K562 (cell line): ENCODE results near the gene LYPLA2. TPM values are rescaled to one million over a fixed set of nuclear protein-coding genes. Genes with fewer than 3 reads are reported as not detected.

ENCODE experiments used
- BRCA1 ChIP-seq, 2 experiments: fragments of 450-650 bp in 1 of 2; sonication (generic) in 1 of 2; formaldehyde crosslinking in 1 of 2; IDR thresholded peaks; 2 replicates each; pipeline versions ENCODE4 v1.5.0 to v1.6.1; 2017 to 2020; ENCODE audit warnings: mild to moderate bottlenecking in 1 of 2, missing genetic modification reagents in 1 of 2
- DEAF1 ChIP-seq: fragments of 450-650 bp; formaldehyde crosslinking; IDR thresholded peaks from 2 replicates; pipeline ENCODE4 v1.4.0; 2020; ENCODE audit warnings: mild to moderate bottlenecking, moderate library complexity
- HIVEP1 ChIP-seq: fragments of 250-450 bp; sonication (Bioruptor Pico); IDR thresholded peaks from 2 replicates; pipeline ENCODE4 v1.4.0; 2020; ENCODE audit warnings: mild to moderate bottlenecking
- HMG20A ChIP-seq: fragments of 450-650 bp; formaldehyde crosslinking; conservative IDR thresholded peaks from 2 replicates; pipeline ENCODE4 v1.4.0; 2020; ENCODE audit warnings: mild to moderate bottlenecking, mixed read lengths
- KAT8 ChIP-seq: fragments of 450-650 bp; IDR thresholded peaks from 2 replicates; pipeline ENCODE4 v1.6.1; 2016; ENCODE audit warnings: low read depth, mild to moderate bottlenecking
- KHSRP ChIP-seq: fragments of 450-650 bp; IDR thresholded peaks from 2 replicates; pipeline ENCODE4 v1.6.1; 2017
- LARP7 ChIP-seq: fragments of 450-650 bp; IDR thresholded peaks from 2 replicates; pipeline ENCODE4 v1.6.1; 2016
- NR4A1 ChIP-seq, 2 experiments: fragments of 250-450 bp in 1 of 2; fragments of 450-650 bp in 1 of 2; sonication (Bioruptor Pico) in 1 of 2; IDR thresholded peaks; 2 replicates each; pipeline versions ENCODE4 v1.4.0 to v1.6.1; 2016 to 2020; ENCODE audit warnings: mild to moderate bottlenecking in 2 of 2, missing compliant biosample characterization in 1 of 2, missing genetic modification characterization in 1 of 2, moderate library complexity in 1 of 2
- POLR2AphosphoS5 ChIP-seq: IDR thresholded peaks from 2 replicates; pipeline ENCODE4 v1.6.1; 2011; ENCODE audit warnings: mild to moderate bottlenecking, low read depth, low read length, moderate library complexity; ENCODE audit not compliant: control insufficient read depth, insufficient read depth
- PRMT5 ChIP-seq: sonication (generic); formaldehyde crosslinking; IDR thresholded peaks from 2 replicates; pipeline ENCODE4 v1.5.0; 2020; ENCODE audit warnings: missing genetic modification reagents
- RBM34 ChIP-seq: fragments of 200-400 bp; formaldehyde crosslinking; IDR thresholded peaks from 2 replicates; pipeline ENCODE4 v1.6.1; 2018; ENCODE audit warnings: low read length, borderline replicate concordance; ENCODE audit not compliant: insufficient read depth
- RCOR1 ChIP-seq, 2 experiments: IDR thresholded peaks; 2 replicates each; pipeline ENCODE4 v1.6.1; 2012; ENCODE audit warnings: low read depth in 2 of 2, low read length in 2 of 2, borderline replicate concordance in 1 of 2, improper control_type of control experiment in 1 of 2
- RFX5 ChIP-seq: IDR thresholded peaks from 2 replicates; pipeline ENCODE4 v1.6.1; 2011; ENCODE audit warnings: low read depth, mild to moderate bottlenecking, improper control_type of control experiment, low read length
- SP2 ChIP-seq: IDR thresholded peaks from 2 replicates; pipeline ENCODE4 v1.6.1; 2011; ENCODE audit warnings: mild to moderate bottlenecking, low read depth, low read length, moderate library complexity; ENCODE audit not compliant: poor library complexity, severe bottlenecking; ENCODE audit errors: extremely low read depth
- ZBTB5 ChIP-seq: fragments of 450-650 bp; IDR thresholded peaks from 2 replicates; pipeline ENCODE4 v1.6.1; 2017; ENCODE audit warnings: antibody characterized with exemption
- ZNF224 ChIP-seq: sonication (generic); formaldehyde crosslinking; IDR thresholded peaks from 2 replicates; pipeline ENCODE4 v1.8.0; 2022; ENCODE audit warnings: mild to moderate bottlenecking, missing genetic modification reagents
- ZNF24 ChIP-seq: fragments of 450-650 bp; IDR thresholded peaks from 2 replicates; pipeline ENCODE4 v1.6.1; 2016
- ZNF76 ChIP-seq: fragments of 250-450 bp; sonication (Bioruptor Pico); IDR thresholded peaks from 2 replicates; pipeline ENCODE4 v1.4.0; 2020; ENCODE audit warnings: mild to moderate bottlenecking, moderate library complexity, borderline replicate concordance
- ZNF77 ChIP-seq: fragments of 250-450 bp; sonication (Bioruptor Pico); IDR thresholded peaks from 2 replicates; pipeline ENCODE4 v1.5.0; 2020
- polyA plus RNA-seq, 8 experiments: library from polyadenylated mRNA; depleted of rRNA in 4 of 8; stranded (reverse) in 5 of 8; unstranded in 3 of 8; fragments of >200 nt; fragmentation: Nextera tagmentation in 2 of 8; fragmentation: Illumina TruSeq in 1 of 8; extraction: Ambion mirVana in 2 of 8; extraction: Trizol in 1 of 8; gene quantifications; 2 replicates each; pipeline versions ENCODE4 v1.2.1 to v1.2.3, GENCODE V29; 2011 to 2014; ENCODE audit warnings: inconsistent platforms in 1 of 8, missing spikeins in 1 of 8
- total RNA-seq, 7 experiments: library from RNA; depleted of rRNA in 6 of 7; stranded (reverse); fragments of >200 nt in 6 of 7; fragmentation: Illumina TruSeq in 2 of 7; extraction: Trizol in 2 of 7; gene quantifications; 2 replicates each; pipeline versions ENCODE4 v1.2.1 to v1.2.3, GENCODE V29; 2011 to 2021; ENCODE audit warnings: low replicate concordance in 1 of 7
- TF ChIP-seq, protein P1 (sequence below): sonication (generic); formaldehyde crosslinking; IDR thresholded peaks from 2 replicates; pipeline ENCODE4 v1.8.0; 2023; ENCODE audit warnings: mild to moderate bottlenecking, missing genetic modification reagents
- TF ChIP-seq, protein P2 (sequence below), 2 experiments: fragments of 250-450 bp in 1 of 2; fragments of 450-650 bp in 1 of 2; sonication (Bioruptor Pico) in 1 of 2; IDR thresholded peaks; 2 replicates each; pipeline versions ENCODE4 v1.6.1 to v1.8.0; 2016 to 2021; ENCODE audit warnings: mild to moderate bottlenecking in 2 of 2, moderate library complexity in 2 of 2, missing compliant biosample characterization in 1 of 2, missing genetic modification characterization in 1 of 2

LYPLA2 gene
- total and polyA plus RNA-seq, 9 of the 15 experiments (the other 6 are each of a cell fraction or from before 2014, with no cell fraction given) = 3.9 to 128 (median 60.1) TPM

- TF ChIP-seq NR4A1 (CRISPR knock-in tag; IDR thresholded peaks at IDR 0.05) = no peak
- TF ChIP-seq NR4A1 (tag; IDR thresholded peaks at IDR 0.05) = no peak
- TF ChIP-seq, protein P1, sequence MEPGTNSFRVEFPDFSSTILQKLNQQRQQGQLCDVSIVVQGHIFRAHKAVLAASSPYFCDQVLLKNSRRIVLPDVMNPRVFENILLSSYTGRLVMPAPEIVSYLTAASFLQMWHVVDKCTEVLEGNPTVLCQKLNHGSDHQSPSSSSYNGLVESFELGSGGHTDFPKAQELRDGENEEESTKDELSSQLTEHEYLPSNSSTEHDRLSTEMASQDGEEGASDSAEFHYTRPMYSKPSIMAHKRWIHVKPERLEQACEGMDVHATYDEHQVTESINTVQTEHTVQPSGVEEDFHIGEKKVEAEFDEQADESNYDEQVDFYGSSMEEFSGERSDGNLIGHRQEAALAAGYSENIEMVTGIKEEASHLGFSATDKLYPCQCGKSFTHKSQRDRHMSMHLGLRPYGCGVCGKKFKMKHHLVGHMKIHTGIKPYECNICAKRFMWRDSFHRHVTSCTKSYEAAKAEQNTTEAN = no peak
- no peak for TF ChIP-seq KAT8
- TF ChIP-seq ZBTB5 = no peak
- TF ChIP-seq RBM34 = no peak
- no peak for TF ChIP-seq POLR2AphosphoS5
- no peak for TF ChIP-seq ZNF224 (CRISPR knock-in tag)
- TF ChIP-seq HIVEP1 (CRISPR knock-in tag) = no peak
- peak; percentile 64 for TF ChIP-seq DEAF1 (CRISPR knock-in tag)
- TF ChIP-seq RFX5 = no peak
- no peak for TF ChIP-seq SP2
- TF ChIP-seq, protein P2, sequence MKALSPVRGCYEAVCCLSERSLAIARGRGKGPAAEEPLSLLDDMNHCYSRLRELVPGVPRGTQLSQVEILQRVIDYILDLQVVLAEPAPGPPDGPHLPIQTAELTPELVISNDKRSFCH (CRISPR knock-in tag; IDR thresholded peaks at IDR 0.05) = no peak
- TF ChIP-seq, protein P2 (tag; IDR thresholded peaks at IDR 0.05) = no peak
- TF ChIP-seq PRMT5 (CRISPR knock-in tag) = no peak
- TF ChIP-seq KHSRP = no peak
- TF ChIP-seq RCOR1 (IDR thresholded peaks at IDR 0.05; ENCODE audit: borderline replicate concordance in 1 of 2, low read depth in 2 of 2, low read length in 2 of 2) = peak in 1 of 2 experiments; percentile 60; a peak in 1 of 4 replicates
- no peak for TF ChIP-seq LARP7
- no peak for TF ChIP-seq ZNF76
- no peak for TF ChIP-seq HMG20A (CRISPR knock-in tag)
- no peak for TF ChIP-seq ZNF77
- no peak for TF ChIP-seq ZNF24
- TF ChIP-seq BRCA1 (IDR thresholded peaks at IDR 0.05) = no peak
- TF ChIP-seq BRCA1 (CRISPR knock-in tag; IDR thresholded peaks at IDR 0.05) = no peak
Measured at GRCh38 chr1:23810818-23811540, 20.0 kb downstream of the LYPLA2 start (continued).
